ENCODE results near the gene TSPAN14. TPM values are rescaled to one million over a fixed set of nuclear protein-coding genes. Genes with fewer than 3 reads are reported as not detected.

TSPAN14 gene
- total and polyA plus RNA-seq, 4 donors, result 19.9 to 36.8 (median 27.3) TPM

DNA sequence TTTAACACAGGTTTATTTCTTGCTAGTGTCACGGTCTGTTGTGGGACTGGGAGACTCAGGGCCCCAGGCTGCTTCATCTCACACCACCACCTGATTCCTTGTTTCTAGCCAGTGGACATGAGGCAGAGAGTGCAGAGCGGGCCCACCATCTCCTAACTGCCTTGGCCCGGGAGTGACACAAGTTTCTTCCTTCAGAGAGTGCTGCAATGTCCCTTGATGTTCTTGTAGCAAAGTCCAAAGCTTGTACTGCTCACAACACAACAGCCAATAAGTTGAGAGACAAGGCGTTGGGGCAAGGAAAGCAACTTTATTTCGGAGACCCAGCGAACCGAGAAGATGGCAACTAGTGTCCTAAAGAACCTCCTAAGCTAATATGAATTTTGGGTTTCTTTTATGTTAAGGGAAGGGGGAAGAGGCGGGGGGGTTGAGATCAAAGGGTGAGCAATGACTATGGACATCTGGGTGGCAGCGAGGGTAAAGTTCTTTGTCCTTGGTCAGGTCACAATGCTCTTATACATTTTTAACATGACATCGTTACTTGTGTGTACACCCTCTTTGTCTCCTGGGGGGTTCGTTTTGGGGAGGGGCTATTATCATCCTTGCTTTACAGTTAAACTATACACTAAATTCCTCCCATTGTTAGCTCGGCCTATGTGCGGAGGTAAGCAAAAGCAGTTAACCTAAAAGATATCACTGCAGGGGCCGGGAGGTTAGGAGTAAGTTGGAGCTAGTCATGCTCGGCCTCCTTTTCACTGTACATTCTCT lies 115.2 kb downstream of the TSPAN14 start (continued):
- no peak for TF ChIP-seq JUND (IDR thresholded peaks at IDR 0.05)
- no peak for TF ChIP-seq ATF3 (IDR thresholded peaks at IDR 0.05)

DNA sequence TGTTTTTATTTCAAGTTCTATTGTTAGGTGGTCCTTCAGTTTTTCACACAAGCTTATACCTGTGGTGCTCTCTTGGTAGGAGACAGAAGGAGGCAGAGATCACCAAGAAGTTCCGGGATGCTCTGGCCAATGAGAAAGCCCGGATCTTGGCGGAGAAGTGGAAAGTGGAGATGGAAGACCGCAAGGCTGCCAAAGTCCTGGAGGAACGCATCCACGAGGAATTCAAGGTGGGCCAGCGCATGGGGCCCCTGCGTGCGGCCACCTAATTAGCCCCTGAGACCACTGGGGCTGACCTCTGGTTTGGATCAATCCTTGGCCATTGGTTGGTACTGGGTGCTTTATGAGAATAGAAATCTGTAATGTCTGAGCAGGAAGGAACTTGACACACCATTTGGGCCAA lies 117.2 kb downstream of the TSPAN14 start:
- H3K27ac ChIP-seq (ENCODE audit: low read depth in 1 of 2, low read length in 2 of 2), result no peak overlapping the region
- H3K9me3 ChIP-seq (ENCODE audit: control insufficient read depth in 4 of 4, low read length in 3 of 4), result no peaks in the 10 kb centered on the region
- H3K36me3 ChIP-seq (ENCODE audit: control insufficient read depth in 4 of 4, insufficient read depth in 3 of 4, low read depth in 1 of 4, low read length in 3 of 4), result no peaks in the 10 kb centered on the region
- no peak for DNase-seq (ENCODE audit: low spot score)
- no peak overlapping the region for H3K4me3 ChIP-seq (ENCODE audit: low read depth in 1 of 3, low read length in 3 of 3)
- WGBS, result 94% methylated on average over 9 of the region's 9 CpGs
- TF ChIP-seq HNF4G (IDR thresholded peaks at IDR 0.05) (no peak), NR2F2 (IDR thresholded peaks at IDR 0.05) (no peak), REST (IDR thresholded peaks at IDR 0.05) (no peak), SP1 (IDR thresholded peaks at IDR 0.05) (no peak), HNF4A (conservative IDR thresholded peaks at IDR 0.05) (no peak), TAF1 (conservative IDR thresholded peaks at IDR 0.05) (no peak), ATF3 (IDR thresholded peaks at IDR 0.05) (no peak), RAD21 (IDR thresholded peaks at IDR 0.05) (no peak), RXRA (IDR thresholded peaks at IDR 0.05) (no peak), FOXA2 (IDR thresholded peaks at IDR 0.05) (no peak), JUND (IDR thresholded peaks at IDR 0.05) (no peak), FOXA1 (IDR thresholded peaks at IDR 0.05) (no peak)
- H3K27me3 ChIP-seq (ENCODE audit: control insufficient read depth in 4 of 4, insufficient read depth in 4 of 4, low read length in 3 of 4), result no peaks in the 10 kb centered on the region
- H3K9ac ChIP-seq (ENCODE audit: low read depth in 1 of 2, low read length in 2 of 2), result no peak overlapping the region
- no peaks in the 10 kb centered on the region for H3K4me1 ChIP-seq (ENCODE audit: control insufficient read depth in 4 of 4, insufficient read depth in 4 of 4, low read length in 3 of 4)

DNA sequence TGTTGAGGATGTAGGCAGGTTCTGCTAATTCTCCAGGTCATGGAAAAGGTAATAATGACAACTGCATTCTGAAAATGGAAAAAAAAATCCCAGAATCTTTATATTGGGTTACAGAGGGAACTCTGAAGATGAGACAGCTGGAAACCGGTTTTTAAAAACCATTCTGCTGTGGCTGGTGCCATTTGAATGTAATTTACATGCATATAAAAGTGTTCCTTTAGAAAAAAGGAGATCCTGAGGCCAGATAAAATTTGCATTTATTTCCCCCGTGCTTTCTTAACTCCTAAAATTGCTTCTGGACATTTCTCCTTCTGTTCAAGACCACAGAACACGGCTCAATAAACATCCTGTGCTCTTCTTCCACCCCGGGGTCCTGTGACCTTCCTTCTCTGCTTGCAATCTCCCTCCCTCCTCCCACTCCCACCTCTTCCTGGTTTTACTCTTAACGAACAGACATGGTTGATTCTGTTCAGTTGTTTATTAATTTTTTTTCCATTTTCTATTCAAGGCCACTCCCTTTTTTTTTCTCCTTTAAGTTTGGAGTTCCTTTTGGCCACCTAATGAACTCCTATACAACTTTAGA lies 125.2 kb downstream of the TSPAN14 start:
- no peak for DNase-seq (ENCODE audit: low spot score)
- WGBS, result 36% methylated on average over 5 of the region's 5 CpGs

More for the DNA sequence above, 125.2 kb downstream of the TSPAN14 start:
- H3K27me3 ChIP-seq (ENCODE audit: control insufficient read depth in 4 of 4, insufficient read depth in 4 of 4, low read length in 3 of 4), result no peaks in the 10 kb centered on the region
- H3K36me3 ChIP-seq (ENCODE audit: control insufficient read depth in 4 of 4, insufficient read depth in 3 of 4, low read depth in 1 of 4, low read length in 3 of 4), result no peaks in the 10 kb centered on the region
- no peak overlapping the region for H3K27ac ChIP-seq (ENCODE audit: low read depth in 1 of 2, low read length in 2 of 2)
- H3K9me3 ChIP-seq (ENCODE audit: control insufficient read depth in 4 of 4, low read length in 3 of 4), result no peaks in the 10 kb centered on the region
- no peak overlapping the region for H3K9ac ChIP-seq (ENCODE audit: low read depth in 1 of 2, low read length in 2 of 2)
- TF ChIP-seq, protein P1, sequence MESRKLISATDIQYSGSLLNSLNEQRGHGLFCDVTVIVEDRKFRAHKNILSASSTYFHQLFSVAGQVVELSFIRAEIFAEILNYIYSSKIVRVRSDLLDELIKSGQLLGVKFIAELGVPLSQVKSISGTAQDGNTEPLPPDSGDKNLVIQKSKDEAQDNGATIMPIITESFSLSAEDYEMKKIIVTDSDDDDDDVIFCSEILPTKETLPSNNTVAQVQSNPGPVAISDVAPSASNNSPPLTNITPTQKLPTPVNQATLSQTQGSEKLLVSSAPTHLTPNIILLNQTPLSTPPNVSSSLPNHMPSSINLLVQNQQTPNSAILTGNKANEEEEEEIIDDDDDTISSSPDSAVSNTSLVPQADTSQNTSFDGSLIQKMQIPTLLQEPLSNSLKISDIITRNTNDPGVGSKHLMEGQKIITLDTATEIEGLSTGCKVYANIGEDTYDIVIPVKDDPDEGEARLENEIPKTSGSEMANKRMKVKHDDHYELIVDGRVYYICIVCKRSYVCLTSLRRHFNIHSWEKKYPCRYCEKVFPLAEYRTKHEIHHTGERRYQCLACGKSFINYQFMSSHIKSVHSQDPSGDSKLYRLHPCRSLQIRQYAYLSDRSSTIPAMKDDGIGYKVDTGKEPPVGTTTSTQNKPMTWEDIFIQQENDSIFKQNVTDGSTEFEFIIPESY (IDR thresholded peaks at IDR 0.05), result no peak
- no peak for TF ChIP-seq ATF3 (IDR thresholded peaks at IDR 0.05)
- no peak for TF ChIP-seq YY1 (IDR thresholded peaks at IDR 0.05)
- no peak for TF ChIP-seq FOXA1 (IDR thresholded peaks at IDR 0.05)
- no peak for TF ChIP-seq EGR1 (IDR thresholded peaks at IDR 0.05; ENCODE audit: low read depth in 2 of 2)
- no peak for TF ChIP-seq JUND (IDR thresholded peaks at IDR 0.05)
- no peak for TF ChIP-seq HNF4G (IDR thresholded peaks at IDR 0.05)
- TF ChIP-seq CTCF (IDR thresholded peaks at IDR 0.05; ENCODE audit: low read depth, low read length, missing input control), result no peak
- no peaks in the 10 kb centered on the region for H3K4me1 ChIP-seq (ENCODE audit: control insufficient read depth in 4 of 4, insufficient read depth in 4 of 4, low read length in 3 of 4)
- no peak overlapping the region for H3K4me3 ChIP-seq (ENCODE audit: low read depth in 1 of 3, low read length in 3 of 3)
